ENCODE results near the gene NOL12.
A peak's percentile ranks its signal among the peaks of the same experiment; 100 is the strongest.

Gene NOL12

GRCh38 chr22:37639070-37639760 lies 46.9 kb upstream of the NOL12 start, which contains the start of gene SH3BP1:
TSS of gene SH3BP1 (plus strand) at chr22:37639669. CDS start at chr22:37639788, 119 bp downstream.
- peak within 1 kb of the TSS; percentile 81 for H3K27ac ChIP-seq (replicated peaks)
- TF ChIP-seq CTCF (IDR thresholded peaks at IDR 0.05; ENCODE audit: insufficient read depth, low read length) (no peak), REST (IDR thresholded peaks at IDR 0.05; ENCODE audit: insufficient replicate concordance, low read depth) (no peak), POLR2AphosphoS5 (IDR thresholded peaks at IDR 0.05; ENCODE audit: low read depth) (no peak), SPI1 (IDR thresholded peaks at IDR 0.05; ENCODE audit: borderline replicate concordance, low read depth) (no peak), GABPA (IDR thresholded peaks at IDR 0.05; ENCODE audit: low read depth) (no peak)
- H3K27me3 ChIP-seq (ENCODE audit: insufficient read depth, poor library complexity, severe bottlenecking), result no peaks in the 10 kb centered on the region
- DNase-seq (ENCODE audit: low read depth in 1 of 2, low spot score in 1 of 2), result no peak
- peak within 1 kb of the TSS; percentile 84 for H3K4me3 ChIP-seq (replicated peaks; ENCODE audit: insufficient read depth, low read length)

GRCh38 chr22:37639771-37640590 lies 46.2 kb upstream of the NOL12 start:
- TF ChIP-seq POLR2AphosphoS5 (IDR thresholded peaks at IDR 0.05; ENCODE audit: low read depth) (no peak), GABPA (IDR thresholded peaks at IDR 0.05; ENCODE audit: low read depth) (peak; percentile 56), CTCF (IDR thresholded peaks at IDR 0.05; ENCODE audit: insufficient read depth, low read length) (no peak), REST (IDR thresholded peaks at IDR 0.05; ENCODE audit: insufficient replicate concordance, low read depth) (no peak), SPI1 (IDR thresholded peaks at IDR 0.05; ENCODE audit: borderline replicate concordance, low read depth) (peak; percentile 87; the same call in 1 of the 2 replicates)
- peak; percentile 78 to 85 for DNase-seq (ENCODE audit: low read depth in 1 of 2, low spot score in 1 of 2)
- Histone ChIP-seq H3K27me3 (ENCODE audit: insufficient read depth, poor library complexity, severe bottlenecking) (no peaks in the 10 kb centered on the region), H3K4me3 (replicated peaks; ENCODE audit: insufficient read depth, low read length) (peak overlapping the region; percentile 84), H3K27ac (replicated peaks) (peak overlapping the region; percentile 81)

- Histone ChIP-seq H3K4me3 (replicated peaks; ENCODE audit: insufficient read depth, low read length) (peak overlapping the region; percentile 84), H3K27me3 (ENCODE audit: insufficient read depth, poor library complexity, severe bottlenecking) (no peaks in the 10 kb centered on the region), H3K27ac (replicated peaks) (peak overlapping the region; percentile 81)
- TF ChIP-seq GABPA (IDR thresholded peaks at IDR 0.05; ENCODE audit: low read depth), result no peak
- no peak for TF ChIP-seq POLR2AphosphoS5 (IDR thresholded peaks at IDR 0.05; ENCODE audit: low read depth)
- no peak for TF ChIP-seq REST (IDR thresholded peaks at IDR 0.05; ENCODE audit: insufficient replicate concordance, low read depth)
- peak; percentile 76; the same call in 1 of the 2 replicates for TF ChIP-seq SPI1 (IDR thresholded peaks at IDR 0.05; ENCODE audit: borderline replicate concordance, low read depth)
- no peak for TF ChIP-seq CTCF (IDR thresholded peaks at IDR 0.05; ENCODE audit: insufficient read depth, low read length)
- DNase-seq (ENCODE audit: low read depth in 1 of 2, low spot score in 1 of 2), result no peak
Measured at GRCh38 chr22:37640591-37641560, 45.3 kb upstream of the NOL12 start.
